Activated CD8-positive, alpha-beta T cell treated with anti-CD3 and anti-CD28 coated beads for 36 hours (primary cell): ENCODE results near the gene ALDH18A1. TPM values are rescaled to one million over a fixed set of nuclear protein-coding genes. Genes with fewer than 3 reads are reported as not detected.

Experiments used
- ATAC-seq: fragments of 200-7000 bp; cut with Tn5 transposase; one replicate; pipeline ENCODE4 v1.10.0; 2021; ENCODE audit warnings: mild to moderate bottlenecking, moderate library complexity
- CTCF ChIA-PET: fragments of 350-600 bp; sonication (Branson Sonifier 250); formaldehyde crosslinking; loops from one replicate; lab custom pipeline; 2021; ENCODE audit warnings: antibody characterized with exemption; lab: Charles Lee
- POLR2A ChIA-PET: fragments of 350-600 bp; sonication (Branson Sonifier 250); formaldehyde crosslinking; loops from one replicate; lab custom pipeline; 2021; ENCODE audit warnings: antibody characterized with exemption; lab: Charles Lee
- DNase-seq: peaks from one replicate; pipeline ENCODE4 v3.0.0-alpha.2; 2020
- H3K27ac Mint-ChIP-seq: one replicate; pipeline ENCODE4 v1.8.0; 2021; ENCODE audit warnings: mild to moderate bottlenecking, mixed read lengths
- H3K27me3 Mint-ChIP-seq: one replicate; pipeline ENCODE4 v1.8.0; 2021; ENCODE audit warnings: mixed read lengths
- H3K36me3 Mint-ChIP-seq: one replicate; pipeline ENCODE4 v1.8.0; 2021; ENCODE audit warnings: low read depth, mixed read lengths
- H3K4me1 Mint-ChIP-seq: one replicate; pipeline ENCODE4 v1.8.0; 2021; ENCODE audit warnings: low read depth, mixed read lengths
- H3K4me3 Mint-ChIP-seq: one replicate; pipeline ENCODE4 v1.8.0; 2021; ENCODE audit warnings: mild to moderate bottlenecking, moderate library complexity, mixed read lengths
- H3K9me3 Mint-ChIP-seq: one replicate; pipeline ENCODE4 v1.8.0; 2021; ENCODE audit warnings: mixed read lengths
- intact Hi-C: fragments of 100-400 bp; cut with micrococcal nuclease; formaldehyde crosslinking; loops from one replicate; pipeline ENCODE4 v1.10.0; 2022
- total RNA-seq, 2 experiments: library from RNA; stranded (reverse); gene quantifications; one replicate each; pipeline ENCODE4 v1.2.3, GENCODE V29; 2021
- TF ChIP-seq, protein P1 (sequence below): fragments of 200-600 bp; IDR thresholded peaks from one replicate; pipeline ENCODE4 v1.8.0; 2022; ENCODE audit warnings: antibody characterized with exemption, mild to moderate bottlenecking

The ALDH18A1 gene
- total RNA-seq, 2 experiments from 2014 or later = 119 TPM

DNA sequence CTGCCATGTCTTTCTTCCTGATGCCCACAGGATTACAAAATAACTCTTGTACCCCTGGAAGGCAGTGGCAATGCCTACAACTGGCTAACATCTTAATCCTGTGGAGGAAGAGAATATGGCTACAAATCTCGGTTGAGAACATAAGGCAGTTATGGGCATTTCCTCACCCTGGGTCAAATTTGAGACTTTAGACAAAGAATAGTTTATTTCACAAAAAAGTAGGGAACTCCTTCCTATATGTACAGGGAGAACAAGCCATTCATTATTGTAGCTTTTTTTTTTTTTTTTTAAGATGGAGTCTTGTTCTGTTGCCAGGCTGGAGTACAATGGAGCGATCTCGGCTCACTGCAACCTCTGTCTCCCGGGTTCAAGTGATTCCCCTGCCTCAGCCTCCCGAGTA, 2.6 kb downstream of the ALDH18A1 start:
- TF ChIP-seq, protein P1, sequence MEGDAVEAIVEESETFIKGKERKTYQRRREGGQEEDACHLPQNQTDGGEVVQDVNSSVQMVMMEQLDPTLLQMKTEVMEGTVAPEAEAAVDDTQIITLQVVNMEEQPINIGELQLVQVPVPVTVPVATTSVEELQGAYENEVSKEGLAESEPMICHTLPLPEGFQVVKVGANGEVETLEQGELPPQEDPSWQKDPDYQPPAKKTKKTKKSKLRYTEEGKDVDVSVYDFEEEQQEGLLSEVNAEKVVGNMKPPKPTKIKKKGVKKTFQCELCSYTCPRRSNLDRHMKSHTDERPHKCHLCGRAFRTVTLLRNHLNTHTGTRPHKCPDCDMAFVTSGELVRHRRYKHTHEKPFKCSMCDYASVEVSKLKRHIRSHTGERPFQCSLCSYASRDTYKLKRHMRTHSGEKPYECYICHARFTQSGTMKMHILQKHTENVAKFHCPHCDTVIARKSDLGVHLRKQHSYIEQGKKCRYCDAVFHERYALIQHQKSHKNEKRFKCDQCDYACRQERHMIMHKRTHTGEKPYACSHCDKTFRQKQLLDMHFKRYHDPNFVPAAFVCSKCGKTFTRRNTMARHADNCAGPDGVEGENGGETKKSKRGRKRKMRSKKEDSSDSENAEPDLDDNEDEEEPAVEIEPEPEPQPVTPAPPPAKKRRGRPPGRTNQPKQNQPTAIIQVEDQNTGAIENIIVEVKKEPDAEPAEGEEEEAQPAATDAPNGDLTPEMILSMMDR = no peak
- no peak overlapping the region for H3K27ac Mint-ChIP-seq
- ChIA-PET CTCF (interaction anchor here (1.9 kb wide), 1 partner anchor 40 kb away, joined by 9 read pairs; the partner anchor contains the start of gene TCTN3), POLR2A (no interaction called here)
- intact Hi-C loops = no loop called here
- DNase-seq (no peak), ATAC-seq (no peak)
- peaks cover 33% of the 10 kb centered on the region for H3K4me1 Mint-ChIP-seq
- peaks cover 53% of the 10 kb centered on the region for H3K36me3 Mint-ChIP-seq
- H3K9me3 Mint-ChIP-seq = peaks cover 13% of the 10 kb centered on the region
- no peak overlapping the region for H3K4me3 Mint-ChIP-seq
- no peaks in the 10 kb centered on the region for H3K27me3 Mint-ChIP-seq

GRCh38 chr10:95651346-95652060, 5.0 kb downstream of the ALDH18A1 start:
- no peak for ATAC-seq
- Mint-ChIP-seq H3K27ac (no peak overlapping the region), H3K9me3 (peaks cover 10% of the 10 kb centered on the region), H3K4me3 (no peak overlapping the region), H3K4me1 (peaks cover 29% of the 10 kb centered on the region), H3K36me3 (peaks cover 69% of the 10 kb centered on the region), H3K27me3 (no peaks in the 10 kb centered on the region)
- DNase-seq = no peak
- POLR2A ChIA-PET = no interaction called here
- CTCF ChIA-PET = interaction anchor here (0.7 to 1.9 kb wide), 2 partner anchors 42 kb away, joined by 3 to 7 read pairs; partner anchors contain the start of gene TCTN3
- intact Hi-C loops = no loop called here
- TF ChIP-seq, protein P1 = no peak

- TF ChIP-seq, protein P1 = no peak
- Mint-ChIP-seq H3K4me1 (peaks cover 26% of the 10 kb centered on the region), H3K4me3 (no peak overlapping the region), H3K36me3 (peaks cover 69% of the 10 kb centered on the region), H3K9me3 (peaks cover 10% of the 10 kb centered on the region), H3K27ac (no peak overlapping the region), H3K27me3 (no peaks in the 10 kb centered on the region)
- ChIA-PET POLR2A (interaction anchor here (0.6 kb wide), 1 partner anchor 1063 kb away, joined by 3 read pairs; no protein-coding TSS in a partner anchor), CTCF (interaction anchor here (1.9 kb wide), 1 partner anchor 43 kb away, joined by 7 read pairs; the partner anchor contains the start of gene TCTN3)
- intact Hi-C loops = no loop called here
- no peak for ATAC-seq
- DNase-seq = no peak
These were observed 6.3 kb downstream of the ALDH18A1 start for GRCh38 chr10:95650232-95650631.

DNA sequence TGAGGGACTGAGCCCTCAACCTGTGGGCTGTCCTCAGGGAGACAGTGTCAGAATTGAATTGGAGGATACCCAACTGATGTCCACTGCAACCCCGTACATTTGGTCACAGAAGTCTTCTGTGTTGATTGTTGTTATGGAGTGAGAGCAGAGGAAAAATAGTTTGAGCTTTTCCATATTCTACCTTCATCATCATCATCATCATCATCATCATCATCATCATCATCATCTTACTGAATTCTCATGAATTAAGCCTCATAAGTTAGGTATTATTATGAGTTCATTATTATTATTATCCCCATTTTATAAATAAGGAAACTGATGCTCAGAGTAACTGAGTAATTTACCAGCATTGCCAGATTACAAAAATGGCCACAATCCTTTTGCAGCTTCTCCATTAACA, 8.4 kb downstream of the ALDH18A1 start:
- POLR2A ChIA-PET = interaction anchor here (1.8 kb wide), 1 partner anchor 13 kb away, joined by 5 read pairs; no protein-coding TSS in a partner anchor

More for the DNA sequence above, 8.4 kb downstream of the ALDH18A1 start:
- CTCF ChIA-PET = no interaction called here
- peaks cover 17% of the 10 kb centered on the region for H3K4me1 Mint-ChIP-seq
- no peaks in the 10 kb centered on the region for H3K27me3 Mint-ChIP-seq
- peaks cover 10% of the 10 kb centered on the region for H3K9me3 Mint-ChIP-seq
- H3K4me3 Mint-ChIP-seq = no peak overlapping the region
- H3K27ac Mint-ChIP-seq = no peak overlapping the region
- H3K36me3 Mint-ChIP-seq = peaks cover 62% of the 10 kb centered on the region
- TF ChIP-seq, protein P1 = no peak
- DNase-seq = no peak
- intact Hi-C loops = no loop called here
- no peak for ATAC-seq
